Measurements from ENCODE around the gene DCUN1D2.

Gene DCUN1D2

GRCh38 chr13:113458253-113459065 lies 32.1 kb downstream of the DCUN1D2 start:
- no peak overlapping the region for H3K9ac ChIP-seq (ENCODE audit: low read length)
- H3K79me2 ChIP-seq (ENCODE audit: control insufficient read depth, insufficient read depth, low read length, poor library complexity) = no peaks in the 10 kb centered on the region
- no peak overlapping the region for H4K8ac ChIP-seq (ENCODE audit: low read depth, low read length)
- H4K91ac ChIP-seq (ENCODE audit: low read depth, low read length) = no peak overlapping the region
- no peaks in the 10 kb centered on the region for H3K79me1 ChIP-seq (ENCODE audit: low read length)
- H3K4me2 ChIP-seq (ENCODE audit: low read length) = no peak overlapping the region
- DNase-seq = no peak
- peaks cover 5% of the 10 kb centered on the region for H3K9me3 ChIP-seq (ENCODE audit: insufficient read depth, low read depth, low read length)
- no peak overlapping the region for H4K12ac ChIP-seq (ENCODE audit: low read depth, low read length)
- H3K36me3 ChIP-seq (ENCODE audit: control insufficient read depth in 1 of 2, insufficient read depth in 2 of 2, low read length in 2 of 2) = peaks cover 46 to 58% of the 10 kb centered on the region in 2 experiments
- no CpG with 5 or more reads among the region's 23 CpGs for WGBS (ENCODE audit: extremely low coverage, insufficient coverage, insufficient read length)
- no peak overlapping the region for H3K14ac ChIP-seq (ENCODE audit: low read length)
- no peak overlapping the region for H2BK120ac ChIP-seq (ENCODE audit: insufficient read depth, low read length, poor library complexity)
- H3K4ac ChIP-seq (ENCODE audit: low read depth, low read length) = no peak overlapping the region
- no peak overlapping the region for H2AK5ac ChIP-seq (ENCODE audit: low read length)
- no peak overlapping the region for H3K23ac ChIP-seq (ENCODE audit: low read length)
- no peak overlapping the region for H3K27ac ChIP-seq (ENCODE audit: low read depth, low read length)
- H3K4me3 ChIP-seq (ENCODE audit: low read depth, low read length) = no peak overlapping the region
- no peak overlapping the region for H2BK12ac ChIP-seq (ENCODE audit: low read length)
- no peak overlapping the region for H3K18ac ChIP-seq (ENCODE audit: low read length)
- H3K4me1 ChIP-seq (ENCODE audit: control insufficient read depth in 1 of 2, insufficient read depth in 2 of 2, low read length in 2 of 2) = no peaks in the 10 kb centered on the region
- H3K27me3 ChIP-seq (ENCODE audit: insufficient read depth, low read length) = no peaks in the 10 kb centered on the region
- H2AFZ ChIP-seq (ENCODE audit: insufficient read depth, low read length, poor library complexity) = no peak overlapping the region
- H2BK5ac ChIP-seq (ENCODE audit: low read depth, low read length, poor library complexity) = no peak overlapping the region

GRCh38 chr13:113457510-113457909 lies 33.0 kb downstream of the DCUN1D2 start:
- Histone ChIP-seq H4K8ac (ENCODE audit: low read depth, low read length) (no peak overlapping the region), H3K9ac (ENCODE audit: low read length) (no peak overlapping the region), H3K36me3 (ENCODE audit: control insufficient read depth in 1 of 2, insufficient read depth in 2 of 2, low read length in 2 of 2) (peaks cover 52 to 64% of the 10 kb centered on the region in 2 experiments), H3K4me2 (ENCODE audit: low read length) (no peak overlapping the region), H2AFZ (ENCODE audit: insufficient read depth, low read length, poor library complexity) (no peak overlapping the region), H3K27me3 (ENCODE audit: insufficient read depth, low read length) (no peaks in the 10 kb centered on the region), H3K79me1 (ENCODE audit: low read length) (no peaks in the 10 kb centered on the region), H3K4ac (ENCODE audit: low read depth, low read length) (no peak overlapping the region), H3K14ac (ENCODE audit: low read length) (no peak overlapping the region), H2BK12ac (ENCODE audit: low read length) (no peak overlapping the region), H3K79me2 (ENCODE audit: control insufficient read depth, insufficient read depth, low read length, poor library complexity) (no peaks in the 10 kb centered on the region), H3K18ac (ENCODE audit: low read length) (no peak overlapping the region), H2BK5ac (ENCODE audit: low read depth, low read length, poor library complexity) (no peak overlapping the region), H4K12ac (ENCODE audit: low read depth, low read length) (no peak overlapping the region), H3K4me3 (ENCODE audit: low read depth, low read length) (no peak overlapping the region), H2BK120ac (ENCODE audit: insufficient read depth, low read length, poor library complexity) (no peak overlapping the region), H3K27ac (ENCODE audit: low read depth, low read length) (no peak overlapping the region), H3K4me1 (ENCODE audit: control insufficient read depth in 1 of 2, insufficient read depth in 2 of 2, low read length in 2 of 2) (no peaks in the 10 kb centered on the region), H3K23ac (ENCODE audit: low read length) (no peak overlapping the region), H3K9me3 (ENCODE audit: insufficient read depth, low read depth, low read length) (peaks cover 5% of the 10 kb centered on the region), H2AK5ac (ENCODE audit: low read length) (no peak overlapping the region), H4K91ac (ENCODE audit: low read depth, low read length) (no peak overlapping the region)
- WGBS (ENCODE audit: extremely low coverage, insufficient coverage, insufficient read length) = no CpG with 5 or more reads among the region's 27 CpGs
- peak; percentile 91 to 97 for DNase-seq

GRCh38 chr13:113456116-113456702 lies 34.3 kb downstream of the DCUN1D2 start:
- Histone ChIP-seq H2BK5ac (ENCODE audit: low read depth, low read length, poor library complexity) (no peak overlapping the region), H4K91ac (ENCODE audit: low read depth, low read length) (no peak overlapping the region), H2AK5ac (ENCODE audit: low read length) (no peak overlapping the region), H3K27me3 (ENCODE audit: insufficient read depth, low read length) (no peaks in the 10 kb centered on the region), H3K23ac (ENCODE audit: low read length) (no peak overlapping the region), H2BK120ac (ENCODE audit: insufficient read depth, low read length, poor library complexity) (no peak overlapping the region), H3K4me2 (ENCODE audit: low read length) (no peak overlapping the region), H2BK12ac (ENCODE audit: low read length) (no peak overlapping the region), H3K4me3 (ENCODE audit: low read depth, low read length) (no peak overlapping the region), H3K4ac (ENCODE audit: low read depth, low read length) (no peak overlapping the region), H3K79me1 (ENCODE audit: low read length) (no peaks in the 10 kb centered on the region), H3K36me3 (ENCODE audit: control insufficient read depth in 1 of 2, insufficient read depth in 2 of 2, low read length in 2 of 2) (peaks cover 56 to 70% of the 10 kb centered on the region in 2 experiments), H3K27ac (ENCODE audit: low read depth, low read length) (no peak overlapping the region), H4K12ac (ENCODE audit: low read depth, low read length) (no peak overlapping the region), H3K14ac (ENCODE audit: low read length) (no peak overlapping the region), H2AFZ (ENCODE audit: insufficient read depth, low read length, poor library complexity) (no peak overlapping the region), H3K18ac (ENCODE audit: low read length) (no peak overlapping the region), H4K8ac (ENCODE audit: low read depth, low read length) (no peak overlapping the region), H3K9me3 (ENCODE audit: insufficient read depth, low read depth, low read length) (peaks cover 5% of the 10 kb centered on the region), H3K9ac (ENCODE audit: low read length) (no peak overlapping the region), H3K79me2 (ENCODE audit: control insufficient read depth, insufficient read depth, low read length, poor library complexity) (no peaks in the 10 kb centered on the region), H3K4me1 (ENCODE audit: control insufficient read depth in 1 of 2, insufficient read depth in 2 of 2, low read length in 2 of 2) (no peaks in the 10 kb centered on the region)
- DNase-seq = no peak
- no CpG with 5 or more reads among the region's 16 CpGs for WGBS (ENCODE audit: extremely low coverage, insufficient coverage, insufficient read length)

GRCh38 chr13:113455384-113455783 lies 35.1 kb downstream of the DCUN1D2 start:
- no peaks in the 10 kb centered on the region for H3K79me1 ChIP-seq (ENCODE audit: low read length)
- H3K4me1 ChIP-seq (ENCODE audit: control insufficient read depth in 1 of 2, insufficient read depth in 2 of 2, low read length in 2 of 2) = no peaks in the 10 kb centered on the region
- no CpG with 5 or more reads among the region's 18 CpGs for WGBS (ENCODE audit: extremely low coverage, insufficient coverage, insufficient read length)
- H3K27ac ChIP-seq (ENCODE audit: low read depth, low read length) = no peak overlapping the region
- H2AK5ac ChIP-seq (ENCODE audit: low read length) = no peak overlapping the region
- no peak overlapping the region for H3K18ac ChIP-seq (ENCODE audit: low read length)
- H2BK12ac ChIP-seq (ENCODE audit: low read length) = no peak overlapping the region
- no peaks in the 10 kb centered on the region for H3K27me3 ChIP-seq (ENCODE audit: insufficient read depth, low read length)
- no peak overlapping the region for H4K91ac ChIP-seq (ENCODE audit: low read depth, low read length)
- no peak overlapping the region for H4K12ac ChIP-seq (ENCODE audit: low read depth, low read length)
- H3K36me3 ChIP-seq (ENCODE audit: control insufficient read depth in 1 of 2, insufficient read depth in 2 of 2, low read length in 2 of 2) = peaks cover 51 to 64% of the 10 kb centered on the region in 2 experiments
- H3K14ac ChIP-seq (ENCODE audit: low read length) = no peak overlapping the region
- H2BK5ac ChIP-seq (ENCODE audit: low read depth, low read length, poor library complexity) = no peak overlapping the region
- no peak overlapping the region for H3K4me2 ChIP-seq (ENCODE audit: low read length)
- H2BK120ac ChIP-seq (ENCODE audit: insufficient read depth, low read length, poor library complexity) = no peak overlapping the region
- H3K23ac ChIP-seq (ENCODE audit: low read length) = no peak overlapping the region
- no peak for DNase-seq
- H2AFZ ChIP-seq (ENCODE audit: insufficient read depth, low read length, poor library complexity) = no peak overlapping the region
- peaks cover 5% of the 10 kb centered on the region for H3K9me3 ChIP-seq (ENCODE audit: insufficient read depth, low read depth, low read length)
- no peak overlapping the region for H3K9ac ChIP-seq (ENCODE audit: low read length)
- H4K8ac ChIP-seq (ENCODE audit: low read depth, low read length) = no peak overlapping the region
- no peak overlapping the region for H3K4ac ChIP-seq (ENCODE audit: low read depth, low read length)
- H3K79me2 ChIP-seq (ENCODE audit: control insufficient read depth, insufficient read depth, low read length, poor library complexity) = no peaks in the 10 kb centered on the region
- H3K4me3 ChIP-seq (ENCODE audit: low read depth, low read length) = no peak overlapping the region

All from trophoblast cell (in vitro differentiated cells and primary cell).